ENCODE data around the gene ADGRG2.

The ADGRG2 gene, protein sequence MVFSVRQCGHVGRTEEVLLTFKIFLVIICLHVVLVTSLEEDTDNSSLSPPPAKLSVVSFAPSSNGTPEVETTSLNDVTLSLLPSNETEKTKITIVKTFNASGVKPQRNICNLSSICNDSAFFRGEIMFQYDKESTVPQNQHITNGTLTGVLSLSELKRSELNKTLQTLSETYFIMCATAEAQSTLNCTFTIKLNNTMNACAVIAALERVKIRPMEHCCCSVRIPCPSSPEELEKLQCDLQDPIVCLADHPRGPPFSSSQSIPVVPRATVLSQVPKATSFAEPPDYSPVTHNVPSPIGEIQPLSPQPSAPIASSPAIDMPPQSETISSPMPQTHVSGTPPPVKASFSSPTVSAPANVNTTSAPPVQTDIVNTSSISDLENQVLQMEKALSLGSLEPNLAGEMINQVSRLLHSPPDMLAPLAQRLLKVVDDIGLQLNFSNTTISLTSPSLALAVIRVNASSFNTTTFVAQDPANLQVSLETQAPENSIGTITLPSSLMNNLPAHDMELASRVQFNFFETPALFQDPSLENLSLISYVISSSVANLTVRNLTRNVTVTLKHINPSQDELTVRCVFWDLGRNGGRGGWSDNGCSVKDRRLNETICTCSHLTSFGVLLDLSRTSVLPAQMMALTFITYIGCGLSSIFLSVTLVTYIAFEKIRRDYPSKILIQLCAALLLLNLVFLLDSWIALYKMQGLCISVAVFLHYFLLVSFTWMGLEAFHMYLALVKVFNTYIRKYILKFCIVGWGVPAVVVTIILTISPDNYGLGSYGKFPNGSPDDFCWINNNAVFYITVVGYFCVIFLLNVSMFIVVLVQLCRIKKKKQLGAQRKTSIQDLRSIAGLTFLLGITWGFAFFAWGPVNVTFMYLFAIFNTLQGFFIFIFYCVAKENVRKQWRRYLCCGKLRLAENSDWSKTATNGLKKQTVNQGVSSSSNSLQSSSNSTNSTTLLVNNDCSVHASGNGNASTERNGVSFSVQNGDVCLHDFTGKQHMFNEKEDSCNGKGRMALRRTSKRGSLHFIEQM

DNA sequence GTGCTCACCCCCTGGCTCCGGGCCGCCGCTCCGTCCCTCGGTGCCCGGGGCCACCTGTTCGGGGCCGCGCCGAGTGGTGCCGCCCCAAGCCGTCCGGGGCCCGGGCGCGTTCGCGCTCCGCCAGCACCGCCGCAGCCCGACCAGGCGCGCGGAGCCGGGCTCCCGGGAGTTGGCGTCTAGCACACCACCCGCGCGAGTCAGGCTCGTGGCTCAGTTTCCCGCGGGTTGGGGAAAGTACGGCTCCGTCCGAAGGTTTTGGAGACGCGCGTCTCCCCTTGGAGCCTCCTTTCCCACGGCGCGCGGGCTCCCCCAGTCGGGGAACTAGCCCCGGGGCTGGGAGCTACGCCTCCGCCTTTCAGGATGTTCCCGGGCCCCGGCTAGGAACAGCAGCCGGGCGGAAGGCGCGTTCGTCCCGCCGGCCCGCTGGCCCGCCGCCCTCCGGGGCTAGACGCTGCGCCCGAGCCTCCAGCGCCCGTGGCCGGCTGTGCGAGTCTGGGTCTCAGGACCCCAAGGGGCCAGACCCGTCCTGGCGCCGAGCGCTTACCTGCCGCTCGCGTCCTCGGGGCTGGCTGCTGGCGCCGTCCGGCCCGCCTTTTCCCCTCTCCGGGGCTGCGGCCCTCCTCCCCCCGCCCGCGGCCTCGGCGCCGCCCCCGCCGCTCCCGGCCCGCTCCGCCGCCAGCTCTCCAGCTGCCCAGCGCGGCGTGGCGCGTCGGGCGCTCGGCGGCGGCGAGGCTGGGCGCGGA lies at the start of gene ADGRG2:
TSS of gene ADGRG2 (minus strand) at position 571 of the 743 bp plus-strand sequence. CDS start 53,634 bp downstream, outside the sequence.
- DNase-seq, result no peak

DNA sequence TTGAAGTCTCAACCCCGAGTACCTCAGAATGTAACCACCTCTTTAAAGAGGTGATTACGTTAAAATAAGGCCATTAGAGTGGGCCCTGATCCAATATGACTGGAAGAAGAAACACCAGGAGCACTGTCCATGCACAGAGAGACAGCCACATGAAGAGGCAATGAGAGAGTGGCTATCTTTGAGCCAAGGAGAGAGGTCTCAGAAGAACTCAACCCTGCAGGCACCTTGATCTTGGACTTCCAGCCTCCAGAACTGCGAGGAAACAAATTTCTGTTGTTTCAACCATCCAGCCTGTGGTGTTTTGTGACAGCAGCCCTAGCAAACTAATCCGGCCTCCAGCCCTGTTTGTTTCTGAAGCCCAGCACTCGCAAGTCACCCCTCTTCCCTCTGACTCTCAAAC lies 46.3 kb upstream of the ADGRG2 start:
- no peak for DNase-seq

DNA sequence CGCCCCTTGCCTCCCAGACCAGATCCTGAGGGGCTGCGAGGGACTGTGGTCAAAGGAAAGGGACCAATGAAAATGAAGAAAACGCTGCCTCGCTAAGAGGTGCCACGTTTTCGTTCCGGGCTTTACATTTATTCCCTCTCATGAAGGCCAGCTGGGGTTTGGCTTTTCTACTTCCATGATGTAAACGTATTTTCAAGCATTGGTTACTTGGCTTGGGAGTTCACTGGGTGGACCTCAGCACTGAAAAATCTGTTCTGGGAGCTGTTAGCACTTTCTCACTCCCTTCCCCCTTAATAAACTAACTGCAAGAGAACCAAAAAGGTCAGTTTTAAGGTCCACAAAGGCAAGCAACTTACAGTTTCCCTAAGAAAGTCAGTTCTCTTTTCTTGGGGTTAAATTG lies 40.6 kb upstream of the ADGRG2 start:
- DNase-seq, result no peak

DNA sequence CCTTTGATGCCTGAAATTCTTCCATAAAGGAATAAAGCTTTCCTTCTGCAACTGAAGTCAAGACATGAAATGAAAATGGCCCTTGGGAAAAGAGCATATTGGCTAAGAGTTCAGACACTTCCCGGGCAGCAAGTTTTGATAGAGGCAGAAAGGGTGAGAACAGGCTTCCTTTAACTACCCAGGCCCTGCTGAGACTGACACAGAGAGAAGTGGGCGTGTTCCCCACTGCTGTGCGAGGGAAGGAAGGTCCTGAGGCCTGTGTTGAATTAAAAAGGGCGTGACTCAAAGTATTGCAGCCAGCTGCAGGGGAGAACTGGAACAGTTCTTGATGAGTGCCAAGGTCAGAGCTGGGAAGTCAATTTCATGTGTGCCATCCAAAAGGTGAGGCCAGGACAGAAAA lies 33.9 kb upstream of the ADGRG2 start:
- DNase-seq, result no peak

DNA sequence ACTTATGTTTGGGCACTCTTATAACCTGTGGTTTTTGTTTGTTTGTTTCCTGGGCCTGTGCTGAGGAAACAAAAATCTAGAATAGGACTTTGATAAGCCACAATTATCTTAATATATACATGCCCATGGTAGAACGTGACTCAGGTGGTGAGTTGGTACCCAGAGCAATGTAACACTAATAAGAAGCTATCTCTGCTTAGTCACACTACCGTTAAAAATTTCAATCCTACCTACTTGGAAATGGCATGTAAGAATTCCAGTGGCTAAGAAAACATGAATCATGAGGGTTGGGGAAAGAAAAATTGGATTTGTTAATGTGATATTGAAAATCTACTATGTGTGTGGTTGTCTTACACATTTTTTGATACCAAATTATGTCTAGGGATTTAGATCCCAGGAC lies 30.5 kb upstream of the ADGRG2 start:
- no peak for DNase-seq

DNA sequence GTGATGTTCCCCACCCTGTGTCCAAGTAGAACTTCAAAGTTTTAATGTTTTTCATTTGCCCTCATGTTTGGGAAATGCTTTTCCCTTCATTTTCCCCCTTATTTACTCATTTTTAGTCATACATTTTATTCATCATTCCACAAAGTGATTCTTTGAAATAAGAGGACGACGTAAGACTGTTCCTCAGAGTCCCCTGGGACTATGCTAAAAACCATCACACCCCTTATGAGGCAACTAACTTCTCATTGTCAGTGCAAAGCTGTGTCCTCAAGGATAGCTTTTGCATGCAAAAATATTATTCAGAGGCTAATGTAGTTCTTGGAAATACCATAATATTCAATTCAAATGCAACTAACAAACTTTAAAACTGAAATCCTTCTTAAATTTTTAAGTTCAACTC lies 14.8 kb upstream of the ADGRG2 start:
- no peak for DNase-seq

DNA sequence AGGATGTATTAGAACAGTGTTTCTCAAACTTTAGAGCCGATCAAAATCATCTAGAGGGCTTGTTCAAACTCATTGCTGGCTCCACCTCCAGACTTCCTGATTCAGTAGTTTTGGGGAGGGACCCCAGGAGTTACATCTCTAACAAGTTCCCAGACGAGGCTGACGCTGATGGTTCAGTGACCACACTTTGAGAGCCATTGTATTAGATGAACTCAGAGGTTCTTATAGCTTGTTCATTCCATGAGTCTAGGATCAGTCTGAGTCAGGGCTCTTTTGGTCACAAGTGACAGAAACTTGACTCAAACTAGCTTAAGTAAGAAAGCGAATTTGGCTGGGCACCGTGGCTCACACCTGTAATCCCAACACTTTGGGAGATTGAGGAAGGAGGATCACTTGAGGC lies 11.5 kb upstream of the ADGRG2 start:
- no peak for DNase-seq

DNA sequence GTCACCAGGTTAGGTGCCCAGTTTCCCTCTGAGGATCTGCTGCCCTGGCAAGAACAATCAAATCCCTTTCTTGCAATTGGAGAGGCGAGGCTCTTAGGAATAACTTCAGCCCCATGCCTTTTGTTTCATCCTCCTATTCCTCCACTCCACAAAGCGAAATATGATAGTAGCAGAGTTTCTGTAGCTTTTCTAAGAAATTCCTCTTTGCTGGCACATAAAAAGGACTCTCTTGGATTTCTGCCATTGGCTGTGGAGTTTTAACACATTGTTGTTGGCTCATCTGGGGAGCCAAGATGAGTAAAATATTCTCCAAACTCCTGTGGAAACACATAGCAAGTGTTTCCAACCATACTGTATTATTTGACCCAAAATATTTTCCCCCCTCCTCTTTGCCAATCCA lies 11.0 kb upstream of the ADGRG2 start:
- no peak for DNase-seq

DNA sequence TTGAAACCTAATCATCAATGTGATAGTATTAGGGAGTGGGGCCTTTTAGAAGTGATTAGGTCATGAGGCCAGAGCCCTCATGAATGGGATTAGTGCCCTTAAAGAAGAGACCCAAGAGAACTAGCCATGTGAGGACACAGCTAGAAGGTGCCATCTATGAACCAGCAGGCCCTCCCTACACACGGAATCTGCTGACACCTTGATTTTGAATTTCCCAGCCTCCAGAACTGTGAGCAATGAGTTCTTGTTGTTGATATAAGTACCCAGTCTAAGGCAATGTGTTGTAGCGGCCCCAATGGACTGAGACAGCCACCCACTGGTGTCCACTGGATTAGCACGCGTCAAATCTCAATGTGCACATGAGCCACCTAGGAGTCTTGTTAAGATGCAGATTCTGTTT lies 8.4 kb upstream of the ADGRG2 start:
- no peak for DNase-seq

DNA sequence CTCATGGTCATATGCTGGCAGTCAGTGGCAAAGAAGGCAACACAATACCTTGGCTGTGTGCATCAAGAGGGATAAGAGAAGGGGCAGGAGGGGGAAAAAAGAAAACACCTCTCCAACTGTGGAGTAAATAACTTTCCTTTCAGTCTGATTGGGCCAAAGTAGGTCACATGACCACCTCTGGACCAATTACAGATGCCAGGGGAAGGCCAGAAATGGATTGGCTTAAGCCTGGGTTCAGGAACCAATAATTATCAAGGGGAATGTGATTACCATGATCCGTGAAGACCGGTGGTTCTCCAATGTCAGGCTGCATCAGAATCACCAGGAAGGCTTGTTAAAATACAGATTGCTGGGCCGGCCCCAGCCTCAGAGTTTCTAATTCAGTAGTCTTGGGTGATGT lies 7.4 kb upstream of the ADGRG2 start:
- no peak for DNase-seq

DNA sequence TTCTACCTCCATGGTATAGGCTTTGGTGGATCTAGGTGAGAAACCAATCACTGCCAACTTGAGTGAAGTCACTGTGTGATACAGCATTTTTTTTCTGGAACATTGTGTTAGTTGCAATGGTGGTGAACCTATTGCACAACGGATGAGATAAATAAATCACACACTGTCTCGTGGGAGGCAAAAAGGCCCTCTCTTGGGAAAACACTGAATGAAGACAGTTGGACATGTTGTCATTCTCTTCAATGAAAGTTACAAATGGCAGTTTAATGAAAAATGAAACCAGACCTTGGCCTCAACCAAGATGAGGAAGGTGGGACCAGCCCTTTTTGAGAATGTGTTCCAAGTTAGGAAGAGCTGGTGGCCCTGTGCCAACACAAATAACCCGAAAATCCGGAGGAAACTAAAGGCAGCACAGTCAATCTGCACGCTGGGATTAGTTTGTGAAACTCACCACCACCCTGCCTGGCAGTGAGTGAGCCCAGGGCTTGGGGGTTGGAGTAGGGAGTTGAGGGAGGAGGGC lies 5.4 kb upstream of the ADGRG2 start:
- DNase-seq, result no peak

DNA sequence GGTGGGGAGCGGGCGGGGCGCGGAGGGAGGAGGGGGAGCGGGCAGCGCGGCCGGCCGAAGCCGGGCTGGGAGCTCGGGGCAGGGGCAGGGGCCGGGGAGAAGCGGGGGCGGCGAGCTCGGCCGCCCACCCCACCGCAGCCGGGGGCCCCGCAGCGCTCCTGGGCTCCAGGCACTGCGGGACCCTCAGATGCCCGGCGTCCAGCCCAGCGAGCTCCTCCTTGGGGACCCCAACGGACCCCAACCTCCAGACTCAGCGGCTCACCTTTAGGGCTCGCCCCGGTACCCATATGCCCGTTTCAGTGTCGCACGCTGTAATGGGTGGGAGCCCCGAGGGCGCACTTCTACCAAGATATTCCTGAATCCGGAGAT lies 357 bp upstream of the ADGRG2 start:
- no peak for DNase-seq

DNA sequence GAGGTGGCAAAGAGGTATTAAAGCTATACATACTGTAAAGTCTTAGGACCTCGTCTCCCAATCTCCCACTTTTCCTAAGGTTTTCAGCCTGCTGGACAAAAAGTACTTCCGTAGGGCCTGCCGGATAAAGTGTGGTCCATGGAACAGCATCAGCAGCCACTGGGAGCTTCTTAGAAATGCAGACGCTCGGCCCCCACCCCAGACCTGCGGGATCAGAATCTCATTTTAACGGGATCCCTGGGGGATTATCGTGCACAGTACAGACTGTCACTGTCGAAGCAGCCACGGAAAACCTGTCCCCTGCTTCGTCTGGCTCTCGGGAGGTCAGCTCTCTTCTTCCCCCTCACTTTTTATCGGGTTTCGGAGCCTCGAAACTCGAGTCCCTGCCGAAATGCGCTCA lies 802 bp downstream of the ADGRG2 start:
- DNase-seq, result no peak

DNA sequence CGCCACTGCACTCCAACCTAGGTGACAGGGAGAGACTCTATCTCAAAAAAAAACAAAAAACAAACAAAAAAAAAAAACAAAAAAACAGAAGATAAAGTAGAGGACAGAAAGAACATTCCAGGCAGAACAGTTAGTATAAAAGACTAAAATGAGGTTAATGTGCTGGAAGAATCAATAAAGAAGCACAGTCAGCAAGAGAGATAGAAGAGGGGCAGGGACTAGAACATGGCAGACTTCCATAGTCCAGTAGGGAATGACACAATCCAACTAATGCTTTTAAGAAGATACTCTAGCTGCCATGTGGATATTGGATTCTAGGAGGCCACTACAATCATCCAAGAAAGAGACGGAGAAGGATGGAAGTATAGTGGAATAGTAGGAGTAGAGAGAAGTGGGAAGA lies 11.6 kb downstream of the ADGRG2 start:
- DNase-seq, result no peak

DNA sequence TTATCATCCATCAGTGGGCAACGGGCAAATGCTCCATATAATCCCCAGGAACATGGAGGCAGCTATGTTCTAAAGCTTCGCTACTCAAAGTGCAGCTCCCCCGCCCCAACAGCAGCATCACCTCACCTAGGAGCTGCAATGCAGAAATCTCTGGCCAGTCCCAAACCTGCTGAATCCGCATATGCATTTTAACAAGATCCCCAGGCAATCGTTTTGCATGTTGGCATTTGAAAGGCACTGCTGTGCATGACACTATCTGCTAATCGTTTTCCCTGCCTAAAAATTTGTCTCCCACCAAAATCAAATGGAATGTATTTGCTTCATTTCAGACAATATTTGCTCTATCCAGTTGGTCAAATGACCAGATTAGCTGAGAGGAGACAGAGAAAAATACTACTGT lies 15.2 kb downstream of the ADGRG2 start:
- DNase-seq, result no peak

DNA sequence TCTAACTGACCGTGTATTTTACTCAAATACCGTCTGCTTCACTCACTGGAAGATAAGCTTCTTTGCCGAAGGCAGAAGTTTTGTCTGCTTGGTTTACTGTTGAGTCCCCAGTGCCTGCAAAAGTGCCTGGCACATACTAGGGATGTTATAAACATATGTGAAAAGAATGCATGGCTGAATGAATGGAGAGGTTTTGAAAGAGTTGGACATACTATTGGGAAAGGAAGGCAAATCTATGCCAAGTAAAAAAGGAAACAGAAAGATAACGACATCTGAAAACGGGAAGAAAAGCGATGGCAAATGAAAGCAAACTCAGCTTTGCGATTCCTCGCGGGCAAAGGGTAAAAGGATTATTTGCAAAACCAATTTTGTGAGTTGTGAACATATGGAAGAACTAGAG lies 21.7 kb downstream of the ADGRG2 start:
- DNase-seq, result no peak

DNA sequence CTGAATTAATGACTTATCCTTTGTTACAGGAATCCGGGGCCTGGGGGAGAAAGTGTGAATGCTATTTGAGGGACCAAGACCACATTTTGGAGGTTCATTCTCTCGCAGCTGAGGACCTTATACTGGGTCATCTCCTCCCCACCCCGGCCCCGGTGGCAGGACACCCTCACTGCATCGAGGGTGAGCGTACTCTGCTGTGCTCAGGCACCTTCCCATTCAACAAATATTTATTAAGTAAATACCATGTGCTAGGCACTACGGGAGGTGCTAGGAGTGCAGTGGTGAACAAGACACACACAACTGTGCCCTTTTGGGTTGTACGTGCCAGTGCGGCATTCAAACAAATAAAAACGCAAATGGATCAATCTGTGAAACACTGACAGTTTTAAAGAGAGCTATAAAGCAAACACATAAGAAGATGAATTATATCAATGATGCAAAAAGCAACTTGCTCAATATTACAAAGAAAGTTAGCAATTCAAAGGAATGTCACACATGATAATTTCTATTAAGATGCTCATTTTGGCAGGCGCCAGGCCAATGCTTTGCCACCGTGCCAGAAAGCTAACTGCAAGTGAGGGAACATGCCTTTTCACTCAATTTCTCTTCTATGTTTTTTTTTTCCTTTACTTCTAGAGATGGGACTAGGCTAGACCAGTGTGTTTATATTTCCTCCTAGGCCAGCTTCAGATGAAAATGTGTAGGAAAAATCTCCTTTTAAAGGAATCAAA lies 24.6 kb downstream of the ADGRG2 start:
- DNase-seq, result no peak

DNA sequence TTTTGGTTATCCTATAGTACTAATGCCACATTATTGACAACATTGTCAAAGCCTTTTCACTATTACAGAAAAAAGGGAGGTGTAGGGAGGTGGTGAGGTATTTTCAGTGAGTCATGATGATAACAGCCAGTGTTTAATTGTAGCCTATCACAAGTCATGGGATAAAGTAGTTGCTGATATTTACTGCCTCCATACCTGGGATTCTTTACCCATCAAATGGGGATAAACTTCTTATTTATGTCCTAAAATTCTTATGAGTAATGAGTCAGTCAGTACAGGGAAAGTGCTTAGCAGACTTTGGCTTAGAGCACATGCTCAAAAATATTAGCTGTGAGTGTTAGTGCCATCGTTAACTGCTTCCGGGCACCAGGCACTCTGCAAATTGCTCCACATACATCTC lies 25.7 kb downstream of the ADGRG2 start:
- no peak for DNase-seq

DNA sequence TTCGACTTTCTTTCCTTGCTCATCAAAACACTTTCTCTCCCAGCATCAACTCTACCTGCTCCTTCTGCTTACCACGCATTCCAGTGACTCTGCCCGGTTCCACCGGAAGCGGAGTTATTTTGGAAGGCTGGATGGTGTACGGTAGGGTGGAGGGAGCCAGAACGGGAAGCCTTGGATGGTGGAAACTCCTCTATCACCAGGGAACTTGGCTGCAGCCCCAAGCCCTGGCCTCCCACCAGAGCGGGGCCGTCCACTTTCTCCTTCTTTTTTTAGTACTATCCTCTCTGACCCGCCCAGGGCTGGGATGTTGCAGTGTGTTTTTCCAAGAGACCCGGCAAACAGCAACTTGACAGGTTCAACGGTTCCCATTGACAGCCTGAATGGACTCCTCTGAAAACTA lies 27.6 kb downstream of the ADGRG2 start:
- no peak for DNase-seq

DNA sequence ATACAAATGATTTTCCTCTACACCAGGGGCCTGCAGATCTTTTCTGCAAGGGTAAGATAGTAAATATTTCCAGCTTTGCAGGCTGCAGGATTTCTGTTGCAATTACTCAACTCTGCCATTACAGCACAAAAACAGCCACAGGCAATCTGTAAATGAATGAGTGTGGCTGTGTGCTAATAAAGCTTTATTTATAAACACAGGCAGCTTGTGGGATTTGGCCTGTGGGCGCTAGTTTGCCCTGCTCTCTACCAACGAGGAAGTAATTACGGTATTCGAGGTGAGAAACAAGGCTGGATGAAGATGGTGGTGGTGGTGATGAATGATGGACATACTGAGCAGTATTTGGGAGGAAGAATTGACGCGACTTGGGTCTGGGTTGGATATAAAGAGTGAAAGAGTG lies 30.7 kb downstream of the ADGRG2 start:
- DNase-seq, result no peak

DNA sequence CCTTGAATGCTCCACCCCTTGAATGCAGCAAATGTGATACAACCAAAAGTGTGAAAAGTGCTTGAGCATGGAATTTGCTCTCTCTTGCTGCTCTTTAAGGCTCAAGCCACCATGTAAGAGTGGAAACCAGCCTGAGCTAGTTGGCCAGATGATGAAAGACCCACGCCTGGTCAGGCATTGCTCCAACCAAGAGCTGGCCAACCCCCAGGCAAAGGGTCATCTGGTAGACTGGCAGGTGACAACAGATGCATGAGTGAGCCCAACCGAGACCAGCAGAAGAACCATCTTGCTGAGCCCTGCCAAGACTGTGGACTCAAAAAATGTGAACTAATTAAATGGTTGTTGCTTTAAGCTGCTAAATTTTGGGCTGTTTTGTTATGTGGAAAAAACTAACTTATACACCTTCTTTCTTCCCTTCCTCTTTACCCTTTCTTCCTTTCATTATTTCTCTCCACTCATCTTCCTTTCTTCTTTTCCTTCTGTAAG lies 32.7 kb downstream of the ADGRG2 start:
- no peak for DNase-seq

DNA sequence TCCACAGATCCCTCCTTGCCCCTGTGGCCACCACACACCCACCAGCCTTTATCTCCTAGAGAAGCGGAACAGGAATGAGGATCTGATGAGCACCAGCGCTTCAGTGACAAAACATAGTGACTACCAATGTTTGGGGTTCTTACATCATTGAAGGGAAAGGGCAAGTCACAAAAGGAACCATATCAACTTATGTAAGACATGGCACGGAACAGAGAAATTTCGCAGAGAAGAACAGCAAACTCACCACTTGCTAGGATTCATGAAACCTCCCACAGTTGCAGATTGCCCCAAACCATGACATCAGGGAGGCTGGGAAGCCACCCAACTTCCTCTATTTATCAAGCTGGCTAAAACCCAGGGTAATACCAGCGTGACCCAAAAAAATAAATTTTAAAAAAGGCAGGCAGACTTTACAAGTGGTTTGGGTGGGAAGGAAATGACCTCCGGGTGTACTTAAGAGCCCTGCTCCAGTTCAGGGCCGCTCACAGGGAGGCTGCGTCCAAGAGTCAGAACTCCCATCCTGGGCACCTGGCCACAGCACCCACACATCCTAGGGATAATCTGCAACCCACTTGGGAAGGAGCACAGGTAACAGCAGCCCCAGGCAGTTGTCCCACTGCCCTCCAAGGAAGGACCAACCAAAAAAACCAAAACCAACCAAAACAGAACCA lies 36.0 kb downstream of the ADGRG2 start:
- DNase-seq, result no peak

All from hematopoietic multipotent progenitor cell treated with erythropoietin and hydrocortisone succinate and interleukin-3 and kit ligand, for 8 days (in vitro differentiated cells).